Esophagus muscularis mucosa (tissue), 4 donors: ENCODE results near the gene MIGA1.
"Not testable (repeated sequence)": the region's sequence is repeated elsewhere in the genome, so short reads cannot be mapped to it uniquely, and the experiment has no call there.

Experiments
- EP300 ChIP-seq: sonication (generic); formaldehyde crosslinking; IDR thresholded peaks from one replicate; pipeline ENCODE4 v1.6.1; 2017; ENCODE audit warnings: antibody characterized with exemption
- POLR2AphosphoS5 ChIP-seq, 2 donors: sonication (generic); formaldehyde crosslinking; IDR thresholded peaks; one replicate each; pipeline ENCODE4 v1.6.1; 2017; ENCODE audit warnings: antibody characterized with exemption in 2 of 2
- TF ChIP-seq, protein P1 (sequence below), 3 experiments: fragments of 200-600 bp in 2 of 3; fragments of 450-650 bp in 1 of 3; sonication (generic) in 2 of 3; IDR thresholded peaks; one replicate each; pipeline ENCODE4 v1.5.1; 2017 to 2019; ENCODE audit warnings: antibody characterized with exemption in 3 of 3, mild to moderate bottlenecking in 2 of 3, moderate library complexity in 1 of 3

DNA sequence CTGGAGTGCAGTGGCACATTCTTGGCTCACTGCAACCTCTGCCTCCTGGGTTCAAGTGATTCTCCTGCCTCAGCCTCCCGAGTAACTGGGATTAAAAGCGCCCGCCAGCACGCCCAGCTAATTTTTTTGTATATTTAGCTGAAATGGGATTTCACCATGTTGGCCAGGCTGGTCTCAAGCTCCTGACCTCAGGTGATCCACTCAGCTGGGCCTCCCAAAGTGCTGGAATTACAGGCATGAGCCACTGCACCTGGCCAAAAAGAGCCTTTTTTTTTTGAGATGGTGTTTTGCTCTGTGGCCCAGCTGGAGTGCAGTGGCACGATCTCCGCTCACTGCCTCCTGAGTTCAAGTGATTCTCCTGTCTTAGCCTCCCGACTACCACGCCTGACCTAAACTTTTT lies 47.4 kb downstream of the MIGA1 start:
- TF ChIP-seq EP300; POLR2AphosphoS5 (IDR thresholded peaks at IDR 0.05): not testable (repeated sequence)
- TF ChIP-seq, protein P1, sequence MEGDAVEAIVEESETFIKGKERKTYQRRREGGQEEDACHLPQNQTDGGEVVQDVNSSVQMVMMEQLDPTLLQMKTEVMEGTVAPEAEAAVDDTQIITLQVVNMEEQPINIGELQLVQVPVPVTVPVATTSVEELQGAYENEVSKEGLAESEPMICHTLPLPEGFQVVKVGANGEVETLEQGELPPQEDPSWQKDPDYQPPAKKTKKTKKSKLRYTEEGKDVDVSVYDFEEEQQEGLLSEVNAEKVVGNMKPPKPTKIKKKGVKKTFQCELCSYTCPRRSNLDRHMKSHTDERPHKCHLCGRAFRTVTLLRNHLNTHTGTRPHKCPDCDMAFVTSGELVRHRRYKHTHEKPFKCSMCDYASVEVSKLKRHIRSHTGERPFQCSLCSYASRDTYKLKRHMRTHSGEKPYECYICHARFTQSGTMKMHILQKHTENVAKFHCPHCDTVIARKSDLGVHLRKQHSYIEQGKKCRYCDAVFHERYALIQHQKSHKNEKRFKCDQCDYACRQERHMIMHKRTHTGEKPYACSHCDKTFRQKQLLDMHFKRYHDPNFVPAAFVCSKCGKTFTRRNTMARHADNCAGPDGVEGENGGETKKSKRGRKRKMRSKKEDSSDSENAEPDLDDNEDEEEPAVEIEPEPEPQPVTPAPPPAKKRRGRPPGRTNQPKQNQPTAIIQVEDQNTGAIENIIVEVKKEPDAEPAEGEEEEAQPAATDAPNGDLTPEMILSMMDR (IDR thresholded peaks at IDR 0.05): not testable (repeated sequence)
